NCI-H748 treated with DMSO at 0.1 percent for 48 hours (cell line): ENCODE measurements around the gene SNAP25.
A peak's percentile ranks its signal among the peaks of the same experiment; 100 is the strongest.

Experiments
- DNase-seq: peaks from one replicate; lab custom pipeline; 2025; lab: John Stamatoyannopoulos, UW

The SNAP25 gene

DNA sequence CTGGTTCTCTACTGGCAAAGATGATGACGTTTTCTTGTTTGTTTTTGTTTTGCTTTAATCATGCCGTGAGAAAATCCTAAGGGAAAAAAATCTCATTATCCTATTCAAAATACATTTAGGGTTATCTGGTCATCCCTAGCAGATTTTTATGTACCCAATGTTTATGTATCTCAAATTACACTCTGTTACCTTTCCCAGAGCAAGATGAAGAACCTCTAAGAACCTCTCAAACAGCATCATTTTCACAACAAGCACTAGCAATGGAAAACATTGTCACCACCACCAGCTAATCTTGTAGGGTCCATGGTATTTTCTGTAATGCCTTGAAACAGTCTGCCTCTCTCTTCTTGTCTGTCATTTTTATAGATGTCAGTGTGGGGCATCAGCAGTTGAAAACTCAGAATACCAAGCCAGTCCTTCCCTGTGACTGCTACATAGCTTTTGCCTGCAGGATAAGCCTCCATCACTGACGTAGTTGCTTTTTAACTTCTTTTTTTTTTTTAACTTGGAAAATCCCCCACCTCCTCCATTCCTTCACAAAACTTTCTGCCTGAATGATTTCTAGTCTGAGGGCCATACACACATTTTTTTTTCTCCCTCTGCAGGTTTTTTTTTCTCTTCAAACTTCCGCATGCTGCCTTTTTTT, 2.4 kb upstream of the SNAP25 start:
- peak; percentile 58 for DNase-seq

DNA sequence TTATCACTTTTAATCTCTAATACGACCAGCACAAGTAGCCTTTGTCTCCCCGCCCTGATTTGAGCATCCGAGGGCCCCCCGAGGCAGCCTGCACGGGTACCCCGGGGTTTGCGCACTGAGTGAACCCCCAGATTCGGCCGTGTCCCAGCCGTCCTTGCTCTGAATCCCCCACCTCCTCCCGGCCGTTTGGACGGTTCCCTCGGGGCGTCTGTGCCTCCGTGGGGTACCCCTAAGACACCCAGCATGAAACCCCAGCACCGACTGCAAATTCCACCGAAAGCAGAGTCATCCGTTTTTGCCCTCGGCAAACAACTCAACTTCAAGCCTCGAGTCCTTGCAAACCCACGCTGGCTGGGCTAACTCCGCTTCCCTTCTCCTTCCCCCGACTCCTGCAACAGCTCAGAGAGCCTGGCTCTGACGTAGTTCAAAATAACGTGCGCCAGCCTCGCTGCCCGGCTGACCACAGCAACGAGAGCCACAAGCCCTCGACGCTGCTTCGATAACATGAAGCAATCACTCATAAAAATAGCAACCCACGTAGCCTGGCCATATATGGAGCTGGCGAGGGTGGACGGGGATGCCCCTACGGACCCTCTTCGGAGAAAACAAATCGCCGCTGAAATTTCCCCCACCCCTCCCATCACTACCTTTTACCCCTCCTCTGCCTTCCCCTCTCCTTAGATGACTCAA, 764 bp upstream of the SNAP25 start:
- DNase-seq = peak; percentile 97

DNA sequence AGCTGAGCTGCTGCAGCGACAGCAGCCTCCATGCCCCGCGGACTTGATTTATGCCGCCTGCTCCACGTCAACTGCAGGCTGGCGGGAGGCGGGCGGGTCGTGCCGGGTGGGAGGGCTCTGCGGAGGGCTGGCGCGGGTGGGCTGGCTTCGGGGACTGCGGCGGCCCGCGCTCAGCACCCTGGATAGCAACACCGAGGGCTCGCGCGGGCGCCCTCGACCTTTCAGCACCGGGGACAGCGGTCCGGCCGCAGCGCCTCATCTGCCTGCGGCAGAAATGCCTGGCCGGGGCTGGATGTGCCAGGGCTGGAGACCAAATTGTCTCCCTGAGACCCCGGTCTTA, 792 bp downstream of the SNAP25 start:
- peak; percentile 66 for DNase-seq

DNA sequence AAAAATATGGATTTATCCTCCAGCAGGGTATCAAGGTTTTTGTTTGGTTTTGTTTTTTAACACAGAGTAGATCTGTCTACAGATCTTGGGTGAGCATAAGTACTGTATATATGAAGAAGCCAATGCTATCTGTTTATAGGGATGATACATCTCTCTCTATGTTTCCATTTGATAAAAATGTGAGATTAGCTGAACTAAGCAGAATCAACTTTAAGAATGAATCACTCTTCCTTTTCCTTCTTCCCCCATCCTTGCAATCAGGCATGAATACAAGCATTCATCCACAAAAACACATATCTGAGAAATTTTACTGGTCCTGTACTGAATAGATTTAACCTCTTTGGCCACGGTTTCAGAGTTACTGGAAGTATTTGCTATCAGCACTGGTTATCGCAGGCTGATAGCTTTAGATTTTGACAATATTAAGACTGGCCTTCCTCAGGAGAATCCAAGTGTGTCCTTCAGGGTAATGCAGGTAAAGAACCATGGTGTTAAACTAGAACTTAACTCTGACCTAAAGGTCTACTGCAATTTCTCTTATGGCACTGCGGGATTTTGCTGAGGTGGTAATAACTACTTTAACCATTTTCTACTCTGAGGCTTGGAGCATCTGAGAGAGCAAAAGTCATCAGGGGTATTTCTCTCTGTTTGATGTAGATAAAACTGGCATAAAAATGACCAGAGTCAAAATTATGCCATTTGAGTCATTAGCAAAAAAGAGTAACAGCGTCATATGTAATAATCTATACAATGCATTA, 1.5 kb downstream of the SNAP25 start:
- no peak for DNase-seq

DNA sequence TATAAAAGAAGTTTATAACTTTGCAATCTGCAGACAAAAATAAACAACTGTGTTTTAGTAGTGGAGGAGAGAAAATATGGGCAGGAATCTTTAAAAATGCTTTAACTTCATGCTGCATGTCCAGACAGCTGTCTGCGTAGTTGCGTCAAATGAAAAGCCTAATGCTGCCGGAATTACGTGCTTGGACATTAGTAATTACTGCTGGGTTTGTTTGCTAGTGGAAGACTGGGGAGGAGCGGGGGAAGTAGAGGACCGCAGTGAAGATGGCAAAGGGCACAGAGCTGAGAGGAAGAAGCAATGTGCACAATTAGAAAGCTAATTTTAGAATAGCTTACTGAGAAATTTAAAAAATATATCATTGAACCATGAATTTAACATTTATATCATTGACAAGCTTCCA, 2.4 kb downstream of the SNAP25 start:
- DNase-seq = no peak

DNA sequence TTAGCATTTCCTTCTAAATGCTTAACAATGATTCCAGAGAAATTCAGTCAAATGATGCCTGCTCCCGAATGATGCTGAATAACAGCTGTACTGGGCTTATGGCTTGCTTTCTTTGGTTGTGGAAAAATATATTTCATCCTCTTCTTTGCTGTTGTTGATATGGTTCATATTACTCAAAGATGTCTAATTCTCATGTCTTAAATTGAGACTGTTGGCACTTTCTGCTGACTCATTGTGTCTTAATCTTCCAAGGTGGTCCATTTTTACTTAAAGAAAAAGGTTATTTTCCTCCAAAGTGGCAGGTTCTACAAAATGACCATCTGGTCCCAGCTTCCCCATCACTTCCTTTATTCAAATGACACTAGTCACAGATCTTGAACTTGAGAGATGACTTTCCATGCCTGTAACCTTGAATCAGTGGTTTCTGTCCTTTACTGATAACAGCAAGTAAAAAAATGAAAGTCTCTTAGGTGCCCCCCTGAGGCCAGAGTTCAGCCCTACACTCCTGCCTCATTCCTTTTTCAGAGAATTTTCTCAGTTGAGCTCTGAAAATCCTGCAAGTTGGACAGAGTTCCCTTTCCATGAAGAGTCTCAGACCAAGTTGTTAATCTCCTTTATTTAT, 6.9 kb downstream of the SNAP25 start:
- peak; percentile 22 for DNase-seq

DNA sequence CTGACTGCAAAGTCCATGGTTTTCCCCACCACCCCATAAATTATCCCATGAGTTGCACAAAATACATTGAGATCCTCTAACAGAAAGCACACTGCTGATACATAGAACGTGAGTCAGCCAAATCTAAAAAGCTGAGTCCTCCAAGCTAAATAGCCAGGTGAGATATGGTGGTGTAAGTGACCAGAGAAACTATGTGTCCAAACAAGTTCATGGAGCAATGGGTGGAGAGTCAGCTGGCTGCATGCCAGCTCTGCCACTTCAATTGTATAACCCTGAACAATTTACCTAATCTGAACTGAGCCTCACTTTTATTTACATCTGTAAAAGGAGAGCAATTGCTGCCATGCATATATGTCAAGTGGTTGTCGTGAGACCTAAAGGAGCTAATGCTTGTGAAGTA, 9.7 kb downstream of the SNAP25 start:
- DNase-seq = peak; percentile 91

DNA sequence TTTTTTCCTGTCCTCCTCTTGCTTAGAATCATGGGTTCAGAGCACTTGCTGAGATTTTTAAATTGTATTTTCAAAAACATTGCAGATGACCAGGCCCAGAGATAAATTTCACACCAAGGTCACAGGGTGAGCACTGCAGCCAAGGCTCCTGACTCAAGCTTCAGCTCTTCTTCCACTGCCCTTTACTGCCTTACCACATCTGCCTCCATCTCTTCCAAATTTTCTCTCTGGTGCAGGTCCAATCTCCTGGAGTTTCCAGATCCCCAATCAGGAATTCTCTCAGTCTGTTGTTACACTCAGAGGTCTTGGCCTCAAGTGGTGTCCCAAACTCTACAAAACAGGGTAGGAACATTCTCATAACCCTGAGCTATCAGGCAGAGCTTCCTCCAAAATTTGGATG, 12.7 kb downstream of the SNAP25 start:
- DNase-seq = no peak

DNA sequence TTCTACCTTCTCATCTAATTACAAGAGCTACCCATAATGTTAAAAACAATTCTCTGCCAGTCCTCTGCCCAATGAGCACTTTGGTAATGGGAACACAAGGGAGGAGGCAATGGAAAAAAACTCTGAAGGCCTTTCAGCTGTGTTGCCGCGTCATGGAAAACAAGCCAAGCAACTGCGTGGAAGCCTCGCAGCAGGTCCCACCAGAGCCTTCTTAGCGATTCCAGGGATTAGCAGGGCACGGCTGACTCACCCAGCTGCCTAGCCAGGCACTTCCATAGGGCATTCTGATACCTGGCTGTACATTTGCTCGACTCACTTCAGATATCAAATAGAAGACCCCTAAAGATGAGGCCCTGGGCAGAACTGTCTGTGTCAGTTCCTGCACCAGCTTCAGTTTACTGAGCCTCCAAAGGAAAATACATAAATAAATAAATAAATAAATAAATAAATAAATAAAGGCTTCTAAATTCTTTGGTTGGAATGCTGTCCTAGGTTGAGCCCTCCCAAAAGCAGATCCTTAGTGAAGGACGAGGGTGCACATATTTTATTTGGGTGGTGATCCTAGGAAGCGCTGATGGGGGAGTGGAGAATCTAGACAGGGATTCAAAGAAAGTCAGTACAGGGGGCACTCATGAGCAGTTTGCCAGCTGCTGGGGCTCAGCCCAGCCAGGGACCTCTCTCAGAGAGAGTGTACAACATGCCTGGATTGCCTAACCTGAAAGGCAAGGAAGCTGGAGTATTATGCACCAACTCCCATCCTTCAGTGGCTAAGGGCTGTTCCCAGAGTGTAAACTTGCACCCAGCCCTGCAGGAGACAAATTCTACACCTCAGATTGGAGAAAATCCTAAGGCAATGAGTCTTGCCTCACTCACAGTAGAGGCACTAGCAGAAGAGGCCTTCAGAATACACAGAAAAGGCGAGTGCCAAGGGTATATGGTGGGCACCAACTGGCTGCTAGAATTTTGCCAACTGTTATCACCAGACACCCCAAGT, 18.2 kb downstream of the SNAP25 start:
- no peak for DNase-seq

DNA sequence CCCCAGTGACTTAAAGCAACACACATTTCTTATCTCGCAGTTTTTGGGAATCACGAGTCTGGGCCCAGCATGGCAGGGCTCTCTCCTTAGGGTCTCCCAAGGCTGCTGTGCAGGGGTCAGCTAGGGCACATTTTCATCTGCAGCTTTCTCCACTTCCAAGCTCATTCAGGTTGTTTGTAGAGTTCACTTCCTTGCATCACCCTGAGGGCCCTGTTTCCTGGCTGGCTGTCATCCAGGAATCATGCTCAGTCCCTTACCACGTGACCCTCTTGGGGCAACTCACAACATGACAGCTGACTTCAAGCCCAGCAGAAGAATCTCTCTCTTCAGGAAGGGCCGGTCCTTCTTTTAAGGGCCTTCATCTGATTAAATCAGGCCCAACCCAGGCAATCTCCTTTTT, 21.3 kb downstream of the SNAP25 start:
- DNase-seq = no peak

DNA sequence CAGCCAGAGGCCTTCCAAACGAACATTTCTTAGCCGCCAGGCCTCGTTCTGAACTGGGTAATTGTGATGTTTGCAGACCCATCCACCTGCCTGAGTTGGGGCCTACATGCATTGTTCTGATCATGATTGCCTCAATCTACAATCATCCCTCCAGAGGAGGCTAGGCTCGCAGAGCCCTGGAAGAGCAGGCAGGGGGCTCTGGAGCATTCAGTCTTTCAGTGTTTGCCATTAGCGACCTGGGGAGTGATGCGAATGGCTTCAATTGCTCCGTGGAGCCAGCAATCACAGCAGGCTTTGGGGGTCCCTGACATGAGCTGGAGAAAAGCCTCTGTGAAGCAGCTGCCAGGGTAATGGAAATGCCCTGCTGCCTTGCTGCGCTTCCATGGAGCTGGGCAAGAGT, 22.0 kb downstream of the SNAP25 start:
- no peak for DNase-seq

DNA sequence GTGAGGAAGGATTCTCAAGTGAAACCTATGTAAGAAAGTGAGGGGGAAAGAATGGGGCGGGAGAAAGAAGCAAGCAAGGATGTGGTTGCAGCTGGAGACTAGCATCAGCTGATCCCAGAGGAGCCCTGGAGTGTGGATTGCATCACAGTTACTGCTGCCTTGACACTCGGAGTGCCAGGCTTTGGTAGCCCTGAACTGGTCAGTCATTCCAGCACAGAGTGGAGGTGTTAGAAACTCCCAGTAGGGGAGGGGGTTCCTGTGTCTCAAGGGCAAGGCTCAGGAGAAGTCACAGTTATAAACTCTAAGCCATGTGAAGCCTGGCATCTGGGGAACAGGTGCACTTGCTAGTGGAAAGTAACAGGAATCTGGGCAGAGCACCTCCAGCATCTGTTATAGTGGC, 23.5 kb downstream of the SNAP25 start:
- no peak for DNase-seq

DNA sequence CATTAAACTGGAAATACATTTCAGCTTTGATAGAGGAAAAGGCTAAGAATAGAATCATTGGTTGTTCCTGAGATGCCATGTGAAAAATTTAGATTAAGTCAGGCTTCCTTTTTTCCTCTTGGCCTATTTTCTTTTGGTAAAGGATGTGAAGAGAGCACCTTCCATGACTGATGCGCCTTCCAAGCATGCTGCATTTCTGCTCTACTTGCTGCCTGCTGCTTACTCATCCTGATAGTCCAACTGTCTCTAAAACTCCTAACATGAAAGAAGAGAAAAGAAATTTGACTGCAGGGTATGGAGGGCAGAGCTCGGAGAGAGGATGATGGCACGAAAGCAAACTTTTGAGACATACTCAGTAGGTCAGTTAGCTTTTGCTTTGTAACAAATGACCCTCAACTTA, 28.8 kb downstream of the SNAP25 start:
- DNase-seq = no peak

DNA sequence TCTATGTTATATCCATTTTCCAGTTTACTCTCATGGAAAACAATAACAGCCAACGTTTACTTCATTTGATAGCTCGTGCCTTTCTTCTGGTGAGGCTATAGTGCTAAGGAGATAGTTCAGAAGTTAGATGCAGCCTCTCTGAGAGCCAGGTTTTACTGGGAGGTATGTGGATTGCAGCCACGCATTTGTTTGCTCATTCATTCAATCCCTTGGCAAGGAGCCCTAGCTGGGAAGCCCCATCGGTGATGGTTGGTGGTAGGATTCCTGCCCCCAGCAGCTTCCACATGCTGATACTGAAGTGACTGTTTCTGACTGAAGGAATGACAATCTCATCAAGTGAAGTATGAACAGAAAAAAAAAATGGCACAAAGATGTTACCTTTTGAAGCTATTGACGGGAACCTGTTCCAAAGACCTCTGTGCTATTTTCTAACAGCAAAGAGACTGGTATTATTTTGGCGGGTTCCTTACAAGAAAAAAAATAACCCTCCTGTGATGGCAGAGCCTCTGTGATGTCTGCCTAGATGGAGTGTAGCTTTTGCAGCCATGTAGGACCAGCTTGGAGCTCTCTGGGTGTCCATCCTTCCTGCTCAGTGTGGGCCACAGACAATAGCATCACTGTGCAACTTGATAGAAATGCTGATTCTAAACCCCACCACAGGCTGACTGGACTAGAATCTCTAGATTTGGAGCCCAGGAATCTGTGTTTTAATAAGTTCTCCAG, 30.6 kb downstream of the SNAP25 start:
- DNase-seq = no peak

DNA sequence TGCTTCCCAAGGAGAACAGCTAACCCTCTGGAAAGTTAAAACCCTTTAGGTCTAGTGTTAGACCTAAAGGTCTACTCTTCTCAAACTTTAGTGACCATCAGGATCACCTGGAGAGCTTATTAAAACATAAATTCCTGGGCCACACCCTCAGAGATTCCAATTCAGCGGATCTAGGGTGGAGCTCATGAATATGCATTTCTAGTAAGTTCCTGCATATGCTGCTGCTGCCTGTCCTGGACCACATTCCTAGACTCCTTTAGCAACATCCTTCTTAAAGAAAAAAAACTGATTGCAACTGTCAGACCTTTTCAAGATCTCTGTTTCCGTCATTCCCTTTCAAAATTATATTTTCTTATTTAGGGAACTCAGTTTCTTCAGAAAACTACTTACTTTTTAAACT, 31.2 kb downstream of the SNAP25 start:
- DNase-seq = no peak

DNA sequence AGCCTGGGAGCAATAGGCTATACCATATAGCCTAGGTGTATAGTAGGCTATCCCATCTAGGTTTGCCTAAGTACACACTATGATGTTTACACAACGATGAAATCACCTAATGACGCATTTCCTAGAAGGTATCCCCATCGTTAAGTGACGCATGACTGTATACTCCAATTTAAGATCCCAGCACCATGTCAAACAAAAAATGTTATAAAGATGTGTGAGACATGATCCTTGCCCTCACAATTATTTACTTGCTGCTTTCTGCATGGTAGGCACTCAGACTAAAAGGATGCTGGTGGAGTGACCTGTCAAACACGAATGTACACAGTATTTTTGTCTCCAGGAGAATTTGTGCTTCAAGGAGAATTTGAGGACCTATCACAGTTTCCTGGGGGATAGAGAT, 32.3 kb downstream of the SNAP25 start:
- DNase-seq = peak; percentile 86

DNA sequence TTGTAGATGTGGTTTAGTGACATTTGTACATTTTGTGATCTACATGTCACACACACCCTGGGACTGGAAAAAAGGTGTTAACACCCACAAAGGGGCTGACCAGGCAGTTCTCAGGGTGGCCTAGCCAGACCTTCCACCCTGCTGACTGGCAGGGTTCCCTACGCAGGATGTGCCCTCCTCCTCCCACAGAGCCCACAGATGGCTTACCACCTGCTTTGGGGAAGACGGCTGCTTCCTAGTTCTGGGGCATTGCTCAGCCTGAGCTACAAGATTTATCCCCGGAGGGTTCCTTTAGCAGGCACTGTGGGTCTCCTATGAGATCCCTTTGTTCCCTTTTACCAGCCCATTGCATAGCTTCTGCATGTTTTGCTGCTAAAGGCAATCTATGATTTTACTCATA, 35.1 kb downstream of the SNAP25 start:
- DNase-seq = no peak

DNA sequence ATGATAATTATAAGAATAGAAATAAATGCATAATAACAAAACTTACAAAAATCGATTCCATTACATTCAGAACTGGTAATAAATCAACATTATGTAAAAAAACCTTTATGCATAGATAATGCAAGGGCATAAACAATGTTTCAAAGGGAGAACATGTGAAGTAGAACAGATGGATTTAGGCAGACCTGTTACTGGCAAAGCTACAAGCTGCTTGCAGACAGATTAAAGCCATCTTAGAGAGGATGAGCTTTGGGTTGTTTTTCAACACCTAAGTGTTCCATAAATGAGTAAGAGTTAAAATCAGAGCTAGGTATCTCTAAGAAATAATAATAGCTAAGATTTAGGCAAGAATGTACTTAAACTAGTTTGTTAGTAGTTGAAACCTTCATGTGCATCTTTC, 37.2 kb downstream of the SNAP25 start:
- no peak for DNase-seq

DNA sequence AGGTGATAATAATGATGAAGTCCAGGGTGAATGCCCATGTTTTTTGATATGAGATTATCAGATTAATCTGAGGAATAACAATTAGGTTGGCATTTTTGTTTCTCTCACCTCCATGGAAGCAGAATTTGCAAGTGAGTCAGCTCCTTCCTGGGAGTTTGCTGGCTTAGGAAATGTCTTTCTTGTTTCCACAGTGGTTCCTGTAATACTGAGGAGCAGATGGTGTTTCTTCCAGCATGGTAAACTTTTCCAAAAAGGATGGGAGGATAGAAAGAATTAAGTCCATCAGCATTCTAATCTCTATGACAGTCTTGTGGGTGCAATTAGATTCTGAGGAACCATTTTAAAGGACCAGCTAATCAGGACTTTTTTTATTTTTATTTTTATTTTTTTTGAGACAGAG, 40.5 kb downstream of the SNAP25 start:
- no peak for DNase-seq

DNA sequence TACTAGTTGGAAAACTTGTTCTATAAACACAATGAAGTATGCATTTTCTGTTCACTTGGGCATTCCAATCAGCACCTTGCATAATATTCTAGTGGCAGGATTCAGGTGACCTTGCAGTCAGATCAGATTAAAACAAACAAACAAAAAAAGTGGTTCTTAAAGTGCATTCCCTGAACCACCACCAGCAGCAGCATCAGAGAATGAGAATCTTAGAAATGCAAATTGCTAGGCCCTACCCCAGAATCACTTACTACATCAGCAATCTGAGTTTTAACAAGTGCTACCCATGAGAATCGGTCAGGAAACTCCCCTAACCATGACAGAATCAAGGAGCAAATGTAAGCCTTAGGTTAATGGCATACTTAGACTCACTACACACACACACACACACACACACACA, 41.7 kb downstream of the SNAP25 start:
- no peak for DNase-seq

DNA sequence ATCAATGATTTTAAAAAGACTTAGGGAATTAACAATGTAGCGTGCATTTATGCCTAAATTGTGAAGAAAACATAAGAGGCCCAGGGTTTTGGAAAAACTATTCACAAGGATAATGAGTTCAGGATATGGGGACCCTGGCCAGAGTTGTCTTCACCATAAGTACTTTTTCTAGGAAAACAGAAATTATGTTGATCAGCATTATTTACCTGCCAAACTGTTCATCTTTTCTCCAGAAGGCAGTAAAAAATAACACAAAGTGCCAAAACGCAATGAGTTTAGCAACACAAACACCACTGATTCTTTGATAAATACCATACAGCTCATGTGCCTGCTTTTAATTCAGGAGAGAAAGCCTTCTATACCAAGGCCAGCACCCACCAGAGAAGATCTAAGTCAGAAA, 43.1 kb downstream of the SNAP25 start:
- DNase-seq = no peak
